ENCODE measurements around the gene ESYT3. TPM values are rescaled to one million over a fixed set of nuclear protein-coding genes. Genes with fewer than 3 reads are reported as not detected.

ESYT3 gene
- total RNA-seq, 2 experiments from 2014 or later: not detected

Other genes starting within 250 kb of the ESYT3 start
- gene ARMC8, start 247.3 kb upstream of the ESYT3 start, total RNA-seq: 10 to 100 TPM; 81.9 to 82.6 TPM
- gene NME9, start 104.8 kb upstream of the ESYT3 start, total RNA-seq: 1 to 10 TPM in 1 of 2 experiments, not detected in 1; 1.2 TPM
- gene MRAS, start 86.0 kb upstream of the ESYT3 start, total RNA-seq: not detected
- 10 to 100 TPM; 29.5 to 31.0 TPM for gene CEP70, start 159.6 kb downstream of the ESYT3 start, total RNA-seq
- 1 to 10 TPM; 2.0 to 2.6 TPM for gene FAIM, start 174.2 kb downstream of the ESYT3 start, total RNA-seq